Hematopoietic multipotent progenitor cell treated with erythropoietin and hydrocortisone succinate and interleukin-3 and kit ligand, for 15 days (in vitro differentiated cells): ENCODE data around the gene NR1D2.
A peak's percentile ranks its signal among the peaks of the same experiment; 100 is the strongest.

ENCODE experiments used
- DNase-seq: peaks from one replicate; pipeline ENCODE4 v3.0.0-alpha.2; 2015; ENCODE audit warnings: low spot score

NR1D2 gene

GRCh38 chr3:23966328-23966727 lies 21.2 kb downstream of the NR1D2 start:
- no peak for DNase-seq

GRCh38 chr3:23968463-23969184 lies 23.5 kb downstream of the NR1D2 start:
- DNase-seq: no peak

GRCh38 chr3:23969393-23969792 lies 24.3 kb downstream of the NR1D2 start:
- DNase-seq: no peak

GRCh38 chr3:23971684-23972083 lies 26.6 kb downstream of the NR1D2 start:
- DNase-seq: no peak

- no peak for DNase-seq
These were observed 31.5 kb downstream of the NR1D2 start for GRCh38 chr3:23976555-23976954.

GRCh38 chr3:23979569-23979968 lies 34.5 kb downstream of the NR1D2 start:
- DNase-seq: no peak

- DNase-seq: no peak
These were observed 36.0 kb downstream of the NR1D2 start for GRCh38 chr3:23981136-23981535.

- DNase-seq: no peak
These were observed 36.9 kb downstream of the NR1D2 start for GRCh38 chr3:23981955-23982354.

GRCh38 chr3:23984934-23985333 lies 39.8 kb downstream of the NR1D2 start:
- DNase-seq: no peak

- no peak for DNase-seq
These were observed 40.9 kb downstream of the NR1D2 start for GRCh38 chr3:23985747-23986544.

GRCh38 chr3:23987356-23987755 lies 42.3 kb downstream of the NR1D2 start:
- DNase-seq: no peak

GRCh38 chr3:23991306-23991682 lies 46.2 kb downstream of the NR1D2 start:
- DNase-seq: no peak

GRCh38 chr3:23991683-23992628 lies 46.9 kb downstream of the NR1D2 start:
- no peak for DNase-seq

GRCh38 chr3:23993556-23994243 lies 48.6 kb downstream of the NR1D2 start:
- DNase-seq: no peak

- no peak for DNase-seq
These were observed 49.1 kb downstream of the NR1D2 start for GRCh38 chr3:23994244-23994569.

GRCh38 chr3:23995219-23995618 lies 50.1 kb downstream of the NR1D2 start:
- no peak for DNase-seq

GRCh38 chr3:23996095-23996524 lies 51.0 kb downstream of the NR1D2 start:
- DNase-seq: no peak

GRCh38 chr3:23999012-23999641 lies 54.0 kb downstream of the NR1D2 start:
- DNase-seq: peak; percentile 68

- DNase-seq: no peak
These were observed 57.0 kb downstream of the NR1D2 start for GRCh38 chr3:24002129-24002528.

- no peak for DNase-seq
These were observed 58.4 kb downstream of the NR1D2 start for GRCh38 chr3:24003466-24003865.

GRCh38 chr3:24004171-24004938 lies 59.3 kb downstream of the NR1D2 start:
- DNase-seq: no peak
